M059J (cell line): ENCODE results near the gene BRD9. TPM values are rescaled to one million over a fixed set of nuclear protein-coding genes. Genes with fewer than 3 reads are reported as not detected.
"Not testable (repeated sequence)": the region's sequence is repeated elsewhere in the genome, so short reads cannot be mapped to it uniquely, and the experiment has no call there.

Source experiments
- DNase-seq: peaks from one replicate; pipeline ENCODE4 v3.0.0-alpha.2; 2012; ENCODE audit warnings: low read depth
- total RNA-seq: library from RNA; depleted of rRNA; stranded (reverse); fragments of >200 nt; shearing (Covaris generic); gene quantifications from 2 replicates; pipeline ENCODE4 v1.2.3, GENCODE V29; 2014

Gene BRD9
- total RNA-seq, 1 experiment from 2014 or later: 37.3 TPM

- DNase-seq: not testable (repeated sequence)
Observed at GRCh38 chr5:878677-879076, 13.9 kb downstream of the BRD9 start.

- no peak for DNase-seq
Observed at GRCh38 chr5:878125-878524, 14.5 kb downstream of the BRD9 start.

DNA sequence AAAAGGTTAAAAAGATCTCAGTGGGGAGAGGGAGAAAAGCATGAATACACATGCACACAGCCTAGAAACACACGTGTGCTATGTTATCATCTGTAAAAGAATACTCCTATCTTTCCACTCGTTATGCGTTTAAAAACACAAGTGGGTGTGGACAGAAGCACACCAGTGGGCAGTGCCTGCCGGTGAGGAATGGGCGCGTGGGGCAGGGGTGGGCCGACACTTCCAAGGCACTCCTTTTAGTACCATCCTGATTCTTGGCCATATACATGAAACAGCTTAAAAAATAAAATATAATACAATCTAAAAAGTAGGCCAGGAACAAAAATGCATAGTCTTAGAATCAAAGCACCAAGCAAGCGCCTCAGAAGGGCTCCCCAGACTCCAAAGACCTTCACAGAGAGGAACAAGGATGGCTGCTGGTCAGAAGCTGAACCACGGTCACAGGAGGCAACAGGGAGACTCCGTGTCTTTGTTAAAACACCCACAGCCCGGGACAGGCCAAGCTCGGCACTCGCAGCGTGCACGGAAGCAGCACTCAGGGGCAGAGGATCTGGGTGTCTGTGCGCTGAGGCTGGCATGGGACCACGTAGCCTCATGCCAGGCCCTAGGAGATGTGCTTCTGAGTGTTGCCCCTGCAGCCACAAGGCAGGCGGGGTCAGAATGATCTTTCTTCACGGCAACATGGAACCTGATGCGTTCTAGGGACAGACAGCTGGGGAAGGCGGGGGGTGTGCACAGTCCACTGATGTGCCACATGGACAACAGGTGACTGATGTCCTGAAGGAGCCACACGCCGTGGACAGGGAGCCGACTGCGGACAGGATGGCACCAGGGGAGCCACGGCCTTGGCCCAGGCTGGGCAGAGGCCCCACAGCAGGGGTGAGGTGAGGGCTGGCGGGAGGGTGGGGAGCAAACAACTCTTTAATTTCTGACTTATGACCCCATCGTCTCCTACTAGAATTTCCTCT is 15.9 kb downstream of the BRD9 start:
- no peak for DNase-seq

- no peak for DNase-seq
Observed at GRCh38 chr5:875931-876330, 16.7 kb downstream of the BRD9 start.

DNA sequence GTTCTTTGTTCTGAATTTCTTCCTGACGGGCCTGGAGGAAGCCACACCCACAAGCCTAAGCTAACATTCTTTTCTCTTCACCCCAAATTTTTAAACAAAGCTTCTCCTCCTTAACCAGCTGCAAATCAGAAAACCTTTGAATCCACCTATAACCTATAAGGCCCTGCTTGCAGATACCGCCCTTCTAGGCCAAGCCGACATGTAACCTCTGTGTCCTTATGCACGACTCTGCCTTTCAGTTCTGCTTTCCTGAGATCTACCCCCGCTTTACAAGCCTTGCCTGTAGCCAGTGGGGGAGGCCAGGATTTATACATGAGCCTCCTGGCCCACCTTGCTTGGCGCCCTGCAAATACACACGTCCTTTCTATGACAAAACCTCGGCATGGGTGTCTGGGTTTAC is 19.3 kb downstream of the BRD9 start:
- DNase-seq: no peak

DNA sequence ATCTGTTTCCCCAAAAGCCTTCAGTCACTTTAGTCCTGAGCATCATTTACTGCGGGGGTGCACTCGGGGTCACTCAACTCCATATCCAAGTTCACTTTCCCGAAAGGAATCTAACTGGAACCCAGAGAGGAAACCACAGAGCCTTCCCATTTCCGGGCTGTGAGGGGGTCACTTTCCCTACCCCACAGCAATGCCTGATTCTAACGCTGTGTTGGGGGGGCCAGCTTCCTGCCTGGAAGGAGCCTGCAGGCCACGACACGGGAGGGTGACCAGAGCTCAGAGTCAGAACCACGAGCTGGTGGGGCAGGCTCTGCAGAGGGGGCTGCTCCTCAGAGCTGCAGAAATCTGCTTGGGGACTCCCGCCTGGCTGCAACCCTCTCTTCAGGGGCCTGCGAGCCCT is 20.3 kb downstream of the BRD9 start:
- no peak for DNase-seq

DNA sequence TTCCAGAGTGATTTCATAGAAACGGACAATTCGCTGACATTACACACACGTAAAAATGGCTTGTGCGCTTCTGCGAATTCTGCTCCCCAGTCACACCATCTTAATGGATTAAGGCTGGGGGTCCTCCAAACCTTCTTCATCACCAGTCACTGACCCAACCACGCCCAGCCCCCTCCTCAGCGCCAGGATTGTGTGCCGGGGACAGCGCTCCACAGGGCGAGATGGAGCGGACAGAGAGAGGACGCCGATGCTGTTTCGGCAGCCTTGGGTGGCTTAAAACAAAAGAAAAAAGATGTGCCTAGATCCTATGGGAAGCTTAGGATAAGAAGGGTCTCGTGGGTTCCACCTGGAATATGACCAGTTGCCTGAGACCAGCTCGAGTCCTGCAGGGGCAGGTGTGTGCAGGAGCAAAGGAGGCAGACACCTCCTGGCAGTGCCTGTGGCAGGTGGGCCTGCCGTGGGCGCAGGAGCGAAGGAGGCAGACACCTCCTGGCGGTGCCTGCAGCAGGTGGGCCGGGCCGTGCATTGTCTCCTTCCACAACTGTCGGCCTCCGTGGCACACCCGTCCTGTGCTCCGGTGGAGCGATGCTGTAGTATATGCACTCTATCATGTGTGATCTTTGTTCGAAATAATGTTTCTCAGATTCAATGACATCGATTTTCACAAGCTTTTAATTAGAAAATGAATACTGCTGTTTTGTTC is 20.9 kb downstream of the BRD9 start:
- DNase-seq: no peak

- DNase-seq: no peak
Observed at GRCh38 chr5:870956-871355, 21.6 kb downstream of the BRD9 start.

GRCh38 chr5:868428-869135 is 24.0 kb downstream of the BRD9 start:
- DNase-seq: no peak

GRCh38 chr5:867300-867870 is 25.2 kb downstream of the BRD9 start:
- DNase-seq: no peak

DNA sequence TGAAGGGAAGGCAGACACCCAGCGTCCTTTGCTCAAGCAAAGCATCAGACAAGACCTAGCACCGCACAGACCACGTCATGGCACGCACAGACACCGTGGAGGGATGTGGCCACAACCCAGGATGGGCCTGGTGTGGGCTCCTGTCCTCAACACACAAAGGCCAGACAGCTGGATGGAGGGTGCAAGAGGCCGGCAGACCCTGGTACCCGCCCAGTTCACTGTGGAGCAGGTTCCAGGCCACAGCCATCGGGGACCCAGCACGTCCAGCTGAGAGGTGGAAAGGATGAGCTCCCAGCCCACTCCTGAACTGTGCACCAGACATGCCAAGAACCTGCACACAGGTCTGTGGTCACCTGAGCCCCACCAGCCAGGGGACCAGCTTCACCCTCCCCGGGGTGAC is 26.8 kb downstream of the BRD9 start:
- DNase-seq: no peak

- DNase-seq: no peak
Observed at GRCh38 chr5:865168-865521, 27.5 kb downstream of the BRD9 start.

DNA sequence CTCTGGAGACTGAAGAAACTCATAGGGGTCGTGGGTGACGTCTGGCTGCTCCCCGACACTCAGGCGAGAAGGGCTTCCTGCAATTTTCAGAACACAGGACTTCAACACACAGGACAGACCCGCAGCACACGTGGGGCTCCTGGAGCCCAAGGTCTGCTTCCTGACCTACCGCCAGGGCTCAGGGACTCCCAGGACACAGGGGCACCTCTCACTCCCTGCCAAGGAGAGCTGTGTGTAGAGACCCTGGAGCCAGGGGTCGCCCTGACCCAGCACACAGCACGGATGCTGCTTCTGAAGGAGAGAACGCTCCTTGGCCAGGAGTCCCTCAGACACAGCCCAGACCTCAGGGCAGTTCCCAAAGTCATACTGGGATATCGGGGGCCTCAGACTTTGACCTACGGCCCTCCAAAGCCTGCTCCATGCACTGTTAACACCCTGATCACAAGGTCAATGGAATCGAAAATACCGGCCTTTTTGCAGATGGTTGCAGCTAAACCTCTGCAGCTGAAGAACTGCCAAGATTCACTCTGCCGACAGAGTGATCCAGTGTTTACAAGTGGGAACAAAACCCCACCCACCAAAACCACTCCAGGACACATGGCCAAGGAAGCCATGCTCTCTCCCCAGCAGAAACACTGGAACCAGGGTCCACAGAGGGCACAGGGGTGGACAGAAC is 28.0 kb downstream of the BRD9 start:
- no peak for DNase-seq

GRCh38 chr5:863244-863805 is 29.3 kb downstream of the BRD9 start:
- no peak for DNase-seq

DNA sequence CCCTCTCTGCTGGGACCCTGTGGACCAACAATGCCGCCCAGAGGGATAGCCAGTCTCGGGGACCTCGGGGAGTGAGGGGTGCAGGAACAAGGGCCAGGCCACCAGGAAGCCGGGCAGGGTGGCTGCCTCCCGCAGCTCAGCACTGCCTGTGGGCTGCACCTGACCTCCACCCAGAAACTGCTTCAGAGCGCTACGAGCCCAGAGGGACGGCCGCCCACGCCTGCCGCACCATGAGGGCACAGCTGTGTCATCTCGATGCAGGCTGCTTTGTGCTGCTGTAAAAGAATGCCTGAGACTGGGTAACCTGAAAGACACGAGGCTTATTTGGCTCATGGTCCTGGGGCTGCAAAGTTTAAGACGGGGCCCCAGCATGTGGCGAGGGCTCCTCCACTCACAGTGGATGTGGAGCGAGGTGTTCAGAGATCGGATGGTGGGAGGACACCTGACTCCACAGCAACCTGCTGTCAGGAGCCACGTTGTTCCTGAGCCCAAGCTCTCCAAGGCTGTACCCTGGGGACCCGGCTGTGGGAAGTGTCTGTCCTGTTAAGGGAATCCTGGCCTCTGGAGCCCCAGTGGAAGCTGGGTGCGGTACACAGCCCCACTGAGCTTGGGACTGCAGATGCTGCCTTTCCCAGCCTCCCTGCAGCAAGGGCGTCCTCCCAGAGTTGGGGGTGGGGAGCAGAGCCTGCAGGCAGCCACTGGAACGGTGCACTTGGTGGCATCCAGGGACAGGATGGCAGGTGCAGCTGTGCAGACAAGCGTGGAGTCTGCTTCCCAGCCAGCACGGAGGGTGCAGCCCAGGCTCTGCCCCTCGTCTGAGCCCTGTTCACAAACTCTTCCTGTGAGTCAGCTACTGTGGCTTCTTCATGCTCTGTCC is 30.0 kb downstream of the BRD9 start:
- DNase-seq: peak; percentile 43

DNA sequence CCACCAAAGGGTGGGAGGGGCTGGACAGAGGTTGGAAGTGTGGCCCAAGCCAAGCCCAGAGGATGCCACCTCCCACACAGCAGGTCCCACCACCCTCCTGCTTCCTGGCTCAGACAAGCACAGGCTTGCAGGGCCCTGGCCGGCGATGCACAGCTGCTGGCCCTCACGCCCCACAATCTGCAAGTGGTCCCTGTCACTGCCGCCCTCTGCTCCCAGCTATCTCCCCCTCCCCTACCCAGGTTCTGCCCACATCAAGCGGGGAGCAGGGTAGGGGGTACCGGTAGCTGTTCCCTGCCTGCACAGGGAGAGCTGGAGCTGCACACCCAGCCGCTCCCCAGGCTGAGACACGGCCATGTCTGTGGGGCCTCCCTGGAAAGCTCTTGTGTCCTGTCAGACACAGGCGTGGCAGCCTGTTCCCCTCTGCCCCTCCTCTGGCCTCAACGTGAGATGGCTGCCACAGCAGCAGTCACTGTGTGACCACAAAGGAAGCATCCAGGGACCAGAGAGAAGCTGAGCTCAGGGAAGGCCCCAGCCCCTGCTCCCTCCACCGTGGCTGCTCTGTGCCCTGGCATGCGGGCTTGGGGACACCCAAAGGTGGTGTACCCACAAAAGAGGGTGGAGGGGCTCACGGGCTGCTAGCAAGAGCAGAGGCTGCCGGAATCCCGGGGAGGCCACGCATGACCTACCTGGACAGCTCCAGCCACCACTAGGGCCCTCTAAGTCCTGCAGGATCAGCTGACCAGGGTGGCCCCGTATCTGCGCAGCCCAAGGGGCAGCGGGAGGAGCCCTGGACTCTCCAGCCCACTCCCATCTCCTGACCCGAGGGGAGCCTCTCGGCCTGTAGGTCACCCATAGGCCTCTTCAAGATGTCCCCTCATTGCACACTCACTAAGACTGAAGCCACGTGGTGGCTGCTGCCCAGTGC is 30.9 kb downstream of the BRD9 start:
- DNase-seq: no peak

- DNase-seq: no peak
Observed at GRCh38 chr5:860506-861150, 32.0 kb downstream of the BRD9 start.

DNA sequence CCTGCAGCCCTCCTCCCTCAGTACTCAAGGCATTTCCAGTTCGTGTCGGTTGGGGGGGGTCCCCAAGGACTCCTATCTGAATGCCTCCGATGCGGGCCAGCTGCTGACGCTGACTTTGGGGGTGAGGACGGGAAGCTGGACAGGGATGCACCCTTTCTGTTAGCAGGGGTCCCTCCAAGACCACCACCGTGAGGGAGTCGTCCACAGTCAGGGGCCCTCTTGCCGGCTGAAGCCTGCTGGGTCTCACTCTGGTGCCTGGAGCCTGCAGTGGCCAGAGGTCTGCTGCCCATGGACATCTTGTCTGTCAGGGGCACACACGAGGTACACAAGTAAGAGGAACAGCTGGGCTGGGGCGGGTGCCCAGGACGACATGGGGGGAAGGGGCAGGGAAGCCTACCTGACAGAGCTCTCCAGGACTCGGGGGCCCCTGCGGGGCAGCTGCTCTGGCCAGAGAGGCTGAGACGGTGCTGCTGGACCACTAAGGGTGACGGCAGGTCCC is 32.8 kb downstream of the BRD9 start:
- no peak for DNase-seq
